ENCODE results near the gene FBXW11.

Gene FBXW11

GRCh38 chr5:171851251-171851650 lies 155.2 kb downstream of the FBXW11 start:
- H3K27me3 ChIP-seq (ENCODE audit: control insufficient read depth, low read length) = no peaks in the 10 kb centered on the region
- no peaks in the 10 kb centered on the region for H3K9me3 ChIP-seq (ENCODE audit: control insufficient read depth, insufficient read depth, low read length)
- no peak overlapping the region for H3K4me3 ChIP-seq (ENCODE audit: low read length)
- no peaks in the 10 kb centered on the region for H3K36me3 ChIP-seq (ENCODE audit: control insufficient read depth, low read length)
- no peaks in the 10 kb centered on the region for H3K79me2 ChIP-seq (ENCODE audit: control insufficient read depth, low read length)
- TF ChIP-seq CTCF (IDR thresholded peaks at IDR 0.05; ENCODE audit: low read depth, low read length, poor library complexity, severe bottlenecking) = no peak
- no peak for TF ChIP-seq EZH2phosphoT487 (IDR thresholded peaks at IDR 0.05; ENCODE audit: borderline replicate concordance, low read length)
- no peaks in the 10 kb centered on the region for H4K20me1 ChIP-seq (ENCODE audit: control insufficient read depth, insufficient read depth, low read depth, low read length)
- H3K4me2 ChIP-seq (ENCODE audit: low read length) = no peak overlapping the region
- no peaks in the 10 kb centered on the region for H3K9me2 ChIP-seq (replicated peaks; ENCODE audit: control insufficient read depth, low read length)
- H3F3A ChIP-seq (ENCODE audit: control insufficient read depth, insufficient read depth) = no peaks in the 10 kb centered on the region
- no peak overlapping the region for H3K27ac ChIP-seq (ENCODE audit: low read depth, low read length)
- H3K4me1 ChIP-seq (ENCODE audit: control insufficient read depth, low read length) = no peaks in the 10 kb centered on the region

GRCh38 chr5:171850324-171850947 lies 156.0 kb downstream of the FBXW11 start:
- Histone ChIP-seq H3K27ac (ENCODE audit: low read depth, low read length) (no peak overlapping the region), H3K4me3 (ENCODE audit: low read length) (no peak overlapping the region), H3K79me2 (ENCODE audit: control insufficient read depth, low read length) (no peaks in the 10 kb centered on the region), H3K27me3 (ENCODE audit: control insufficient read depth, low read length) (no peaks in the 10 kb centered on the region), H3F3A (ENCODE audit: control insufficient read depth, insufficient read depth) (no peaks in the 10 kb centered on the region), H3K9me3 (ENCODE audit: control insufficient read depth, insufficient read depth, low read length) (no peaks in the 10 kb centered on the region), H3K36me3 (ENCODE audit: control insufficient read depth, low read length) (no peaks in the 10 kb centered on the region), H3K4me2 (ENCODE audit: low read length) (no peak overlapping the region), H3K9me2 (replicated peaks; ENCODE audit: control insufficient read depth, low read length) (no peaks in the 10 kb centered on the region), H4K20me1 (ENCODE audit: control insufficient read depth, insufficient read depth, low read depth, low read length) (no peaks in the 10 kb centered on the region), H3K4me1 (ENCODE audit: control insufficient read depth, low read length) (no peaks in the 10 kb centered on the region)
- TF ChIP-seq EZH2phosphoT487 (IDR thresholded peaks at IDR 0.05; ENCODE audit: borderline replicate concordance, low read length) (no peak), CTCF (IDR thresholded peaks at IDR 0.05; ENCODE audit: low read depth, low read length, poor library complexity, severe bottlenecking) (peak; percentile 46)

GRCh38 chr5:171849585-171850323 lies 156.7 kb downstream of the FBXW11 start:
- no peaks in the 10 kb centered on the region for H3K9me2 ChIP-seq (replicated peaks; ENCODE audit: control insufficient read depth, low read length)
- no peak overlapping the region for H3K4me2 ChIP-seq (ENCODE audit: low read length)
- TF ChIP-seq EZH2phosphoT487 (IDR thresholded peaks at IDR 0.05; ENCODE audit: borderline replicate concordance, low read length) = no peak
- TF ChIP-seq CTCF (IDR thresholded peaks at IDR 0.05; ENCODE audit: low read depth, low read length, poor library complexity, severe bottlenecking) = no peak

More at GRCh38 chr5:171849585-171850323, 156.7 kb downstream of the FBXW11 start:
- H3K36me3 ChIP-seq (ENCODE audit: control insufficient read depth, low read length) = no peaks in the 10 kb centered on the region
- H3K27me3 ChIP-seq (ENCODE audit: control insufficient read depth, low read length) = no peaks in the 10 kb centered on the region
- no peaks in the 10 kb centered on the region for H3K9me3 ChIP-seq (ENCODE audit: control insufficient read depth, insufficient read depth, low read length)
- H3K27ac ChIP-seq (ENCODE audit: low read depth, low read length) = no peak overlapping the region
- H3F3A ChIP-seq (ENCODE audit: control insufficient read depth, insufficient read depth) = no peaks in the 10 kb centered on the region
- H3K4me3 ChIP-seq (ENCODE audit: low read length) = no peak overlapping the region
- H3K79me2 ChIP-seq (ENCODE audit: control insufficient read depth, low read length) = no peaks in the 10 kb centered on the region
- H3K4me1 ChIP-seq (ENCODE audit: control insufficient read depth, low read length) = no peaks in the 10 kb centered on the region
- H4K20me1 ChIP-seq (ENCODE audit: control insufficient read depth, insufficient read depth, low read depth, low read length) = no peaks in the 10 kb centered on the region
